Neural cell (in vitro differentiated cells): ENCODE measurements around the gene TPRA1. TPM values are rescaled to one million over a fixed set of nuclear protein-coding genes. Genes with fewer than 3 reads are reported as not detected.

Source experiments
- H2AFZ ChIP-seq: fragments of 200-600, 300-800 bp; sonication (generic), shearing (Covaris generic); 2 replicates; pipeline ENCODE4 v1.6.0; 2014; ENCODE audit warnings: low read depth, mild to moderate bottlenecking, antibody characterized with exemption, low read length, moderate library complexity
- H3F3A ChIP-seq: fragments of 200-600 bp; shearing (Covaris generic); 2 replicates; pipeline ENCODE4 v1.6.1; 2016; ENCODE audit warnings: mild to moderate bottlenecking, moderate library complexity, mixed read lengths, antibody characterized with exemption, low read length; ENCODE audit not compliant: insufficient read depth, poor library complexity, severe bottlenecking
- H3K27ac ChIP-seq: fragments of 200-600, 300-800 bp; sonication (generic), shearing (Covaris generic); 2 replicates; pipeline ENCODE4 v1.5.1; 2014; ENCODE audit warnings: mild to moderate bottlenecking, low read length, moderate library complexity
- H3K27me3 ChIP-seq: fragments of 300-800, 200-600 bp; sonication (generic), shearing (Covaris generic); 2 replicates; pipeline ENCODE4 v1.6.0; 2014; ENCODE audit warnings: mild to moderate bottlenecking, low read depth, low read length, moderate library complexity; ENCODE audit not compliant: insufficient read depth
- H3K36me3 ChIP-seq: fragments of 300-800, 200-600 bp; sonication (generic), shearing (Covaris generic); 2 replicates; pipeline ENCODE4 v1.5.1; 2014; ENCODE audit warnings: mild to moderate bottlenecking, antibody characterized with exemption, low read length, moderate library complexity; ENCODE audit not compliant: insufficient read depth
- H3K4me2 ChIP-seq: fragments of 300-800, 200-600 bp; sonication (generic), shearing (Covaris generic); 2 replicates; pipeline ENCODE4 v1.6.0; 2014; ENCODE audit warnings: mild to moderate bottlenecking, low read length
- H3K4me3 ChIP-seq: fragments of 300-800, 200-600 bp; sonication (generic), shearing (Covaris generic); 2 replicates; pipeline ENCODE4 v1.5.1; 2014; ENCODE audit warnings: mild to moderate bottlenecking, low read length, moderate library complexity
- H3K79me2 ChIP-seq: fragments of 200-600 bp; shearing (Covaris generic); replicated peaks from 2 replicates; pipeline ENCODE4 v1.6.0; 2014; ENCODE audit warnings: mild to moderate bottlenecking, low read length, moderate library complexity; ENCODE audit not compliant: insufficient read depth
- H3K9ac ChIP-seq: fragments of 300-800, 200-600 bp; sonication (generic), shearing (Covaris generic); 2 replicates; pipeline ENCODE4 v1.6.1; 2016; ENCODE audit warnings: mild to moderate bottlenecking, low read length, mixed read lengths
- H3K9me2 ChIP-seq: fragments of 200-600 bp; shearing (Covaris generic); 2 replicates; pipeline ENCODE4 v1.6.1; 2016; ENCODE audit warnings: mild to moderate bottlenecking, low read length, mixed read lengths; ENCODE audit not compliant: insufficient read depth
- H3K9me3 ChIP-seq: fragments of 200-600, 300-800 bp; sonication (generic), shearing (Covaris generic); 2 replicates; pipeline ENCODE4 v1.6.1; 2016; ENCODE audit warnings: mild to moderate bottlenecking, mixed run types, low read length, moderate library complexity, mixed read lengths
- H4K20me1 ChIP-seq: fragments of 200-600 bp; shearing (Covaris generic); 2 replicates; pipeline ENCODE4 v1.6.1; 2016; ENCODE audit warnings: mild to moderate bottlenecking, mixed run types; ENCODE audit not compliant: insufficient read depth
- CTCF ChIP-seq: fragments of 450-650 bp; IDR thresholded peaks from 2 replicates; pipeline ENCODE4 v1.5.1; 2014; ENCODE audit warnings: antibody characterized with exemption, mild to moderate bottlenecking, moderate library complexity; ENCODE audit not compliant: poor library complexity, severe bottlenecking
- EP300 ChIP-seq: fragments of 450-650 bp; conservative IDR thresholded peaks from 2 replicates; pipeline ENCODE4 v1.6.1; 2014; ENCODE audit warnings: antibody characterized with exemption, mild to moderate bottlenecking, moderate library complexity; ENCODE audit not compliant: poor library complexity, severe bottlenecking
- EZH2 ChIP-seq: fragments of 200-600, 300-800 bp; shearing (Covaris generic), sonication (generic); IDR thresholded peaks from 2 replicates; pipeline ENCODE4 v1.6.1; 2014; ENCODE audit warnings: antibody characterized with exemption, low read length, borderline replicate concordance, mild to moderate bottlenecking; ENCODE audit not compliant: insufficient read depth, poor library complexity, severe bottlenecking
- MXI1 ChIP-seq: fragments of 450-650 bp; conservative IDR thresholded peaks from 2 replicates; pipeline ENCODE4 v1.6.1; 2014; ENCODE audit warnings: antibody characterized with exemption, mild to moderate bottlenecking; ENCODE audit not compliant: poor library complexity, severe bottlenecking
- POLR2AphosphoS5 ChIP-seq: IDR thresholded peaks from 2 replicates; pipeline ENCODE4 v1.6.1; 2012
- RAD21 ChIP-seq: fragments of 450-650 bp; conservative IDR thresholded peaks from 2 replicates; pipeline ENCODE4 v1.6.1; 2014; ENCODE audit warnings: antibody characterized with exemption, mild to moderate bottlenecking, moderate library complexity
- SMC3 ChIP-seq: fragments of 450-650 bp; conservative IDR thresholded peaks from 2 replicates; pipeline ENCODE4 v1.6.1; 2014; ENCODE audit warnings: antibody characterized with exemption, mild to moderate bottlenecking, moderate library complexity; ENCODE audit not compliant: poor library complexity
- TAF1 ChIP-seq: IDR thresholded peaks from 2 replicates; pipeline ENCODE4 v1.6.1; 2012; ENCODE audit warnings: low read depth
- polyA plus RNA-seq: library from polyadenylated mRNA; depleted of rRNA; stranded (reverse); fragments of >200 nt; gene quantifications from 2 replicates; pipeline ENCODE4 v1.2.3, GENCODE V29; 2014
- TF ChIP-seq, protein P1 (sequence below): IDR thresholded peaks from 2 replicates; pipeline ENCODE4 v1.6.1; 2012; ENCODE audit warnings: borderline replicate concordance

TPRA1 gene
- polyA plus RNA-seq, 1 donor from 2014 or later, result 26.5 TPM

DNA sequence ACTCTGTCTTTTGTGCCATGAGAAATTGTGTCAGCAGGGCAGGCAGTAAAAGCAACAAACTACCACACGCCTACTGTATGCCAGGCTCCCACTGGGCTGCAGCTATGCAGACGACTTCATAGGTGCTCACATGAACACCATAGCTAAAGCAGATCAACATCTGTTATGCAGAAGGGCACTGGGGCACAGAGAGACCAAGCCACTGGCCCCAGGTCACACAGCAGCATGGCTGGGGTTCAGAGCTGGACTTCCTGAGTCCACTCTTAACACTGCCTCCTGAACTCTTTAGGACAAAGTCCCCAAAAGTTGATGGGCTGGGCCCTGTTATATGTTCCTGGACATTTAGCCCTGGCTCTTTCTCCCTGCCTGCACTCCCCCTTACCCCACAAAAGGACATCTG lies 12.4 kb downstream of the TPRA1 start:
- TF ChIP-seq RAD21 (no peak), EZH2 (no peak)
- H3K9ac ChIP-seq, result no peak overlapping the region
- peaks cover 9% of the 10 kb centered on the region for H3K36me3 ChIP-seq
- no peaks in the 10 kb centered on the region for H4K20me1 ChIP-seq
- no peak overlapping the region for H3K27ac ChIP-seq
- no peaks in the 10 kb centered on the region for H3F3A ChIP-seq
- no peak overlapping the region for H2AFZ ChIP-seq
- no peak overlapping the region for H3K4me2 ChIP-seq
- H3K4me3 ChIP-seq, result no peak overlapping the region
- no peaks in the 10 kb centered on the region for H3K27me3 ChIP-seq
- H3K9me3 ChIP-seq, result no peaks in the 10 kb centered on the region
- no peaks in the 10 kb centered on the region for H3K9me2 ChIP-seq
- H3K79me2 ChIP-seq, result no peaks in the 10 kb centered on the region

DNA sequence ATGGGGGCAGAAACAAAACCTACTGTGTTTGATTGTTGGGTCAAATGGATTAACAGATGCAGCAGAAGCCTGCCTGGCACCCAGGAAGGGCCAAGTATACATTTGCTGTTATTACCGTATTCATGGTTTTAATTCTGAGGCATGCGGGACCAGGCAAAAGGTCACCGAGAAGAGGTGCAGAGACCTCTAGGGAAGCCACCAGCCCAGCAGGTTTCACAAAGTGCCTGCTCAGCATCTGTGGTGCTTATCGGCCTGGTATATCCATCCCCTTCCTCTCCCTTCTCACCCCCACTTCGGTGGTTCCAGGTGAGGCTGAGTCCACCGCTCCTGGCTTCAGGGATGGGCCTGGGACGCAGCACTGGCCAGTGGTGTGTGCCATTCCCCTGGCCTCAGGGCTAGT lies 13.1 kb downstream of the TPRA1 start:
- Histone ChIP-seq H3K9ac (no peak overlapping the region), H3K36me3 (peaks cover 9% of the 10 kb centered on the region), H2AFZ (no peak overlapping the region), H4K20me1 (no peaks in the 10 kb centered on the region), H3K79me2 (no peaks in the 10 kb centered on the region), H3K9me3 (no peaks in the 10 kb centered on the region), H3K27ac (no peak overlapping the region), H3K27me3 (no peaks in the 10 kb centered on the region), H3F3A (no peaks in the 10 kb centered on the region), H3K4me2 (no peak overlapping the region), H3K9me2 (no peaks in the 10 kb centered on the region), H3K4me3 (no peak overlapping the region)
- TF ChIP-seq RAD21 (no peak), SMC3 (no peak), MXI1 (no peak), EZH2 (no peak), EP300 (no peak), CTCF (no peak), TAF1 (no peak), POLR2AphosphoS5 (no peak)
- TF ChIP-seq, protein P1, sequence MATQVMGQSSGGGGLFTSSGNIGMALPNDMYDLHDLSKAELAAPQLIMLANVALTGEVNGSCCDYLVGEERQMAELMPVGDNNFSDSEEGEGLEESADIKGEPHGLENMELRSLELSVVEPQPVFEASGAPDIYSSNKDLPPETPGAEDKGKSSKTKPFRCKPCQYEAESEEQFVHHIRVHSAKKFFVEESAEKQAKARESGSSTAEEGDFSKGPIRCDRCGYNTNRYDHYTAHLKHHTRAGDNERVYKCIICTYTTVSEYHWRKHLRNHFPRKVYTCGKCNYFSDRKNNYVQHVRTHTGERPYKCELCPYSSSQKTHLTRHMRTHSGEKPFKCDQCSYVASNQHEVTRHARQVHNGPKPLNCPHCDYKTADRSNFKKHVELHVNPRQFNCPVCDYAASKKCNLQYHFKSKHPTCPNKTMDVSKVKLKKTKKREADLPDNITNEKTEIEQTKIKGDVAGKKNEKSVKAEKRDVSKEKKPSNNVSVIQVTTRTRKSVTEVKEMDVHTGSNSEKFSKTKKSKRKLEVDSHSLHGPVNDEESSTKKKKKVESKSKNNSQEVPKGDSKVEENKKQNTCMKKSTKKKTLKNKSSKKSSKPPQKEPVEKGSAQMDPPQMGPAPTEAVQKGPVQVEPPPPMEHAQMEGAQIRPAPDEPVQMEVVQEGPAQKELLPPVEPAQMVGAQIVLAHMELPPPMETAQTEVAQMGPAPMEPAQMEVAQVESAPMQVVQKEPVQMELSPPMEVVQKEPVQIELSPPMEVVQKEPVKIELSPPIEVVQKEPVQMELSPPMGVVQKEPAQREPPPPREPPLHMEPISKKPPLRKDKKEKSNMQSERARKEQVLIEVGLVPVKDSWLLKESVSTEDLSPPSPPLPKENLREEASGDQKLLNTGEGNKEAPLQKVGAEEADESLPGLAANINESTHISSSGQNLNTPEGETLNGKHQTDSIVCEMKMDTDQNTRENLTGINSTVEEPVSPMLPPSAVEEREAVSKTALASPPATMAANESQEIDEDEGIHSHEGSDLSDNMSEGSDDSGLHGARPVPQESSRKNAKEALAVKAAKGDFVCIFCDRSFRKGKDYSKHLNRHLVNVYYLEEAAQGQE, result no peak
